ENCODE results near the gene TAF5.
"Not testable (repeated sequence)": the region's sequence is repeated elsewhere in the genome, so short reads cannot be mapped to it uniquely, and the experiment has no call there.

TAF5 gene

DNA sequence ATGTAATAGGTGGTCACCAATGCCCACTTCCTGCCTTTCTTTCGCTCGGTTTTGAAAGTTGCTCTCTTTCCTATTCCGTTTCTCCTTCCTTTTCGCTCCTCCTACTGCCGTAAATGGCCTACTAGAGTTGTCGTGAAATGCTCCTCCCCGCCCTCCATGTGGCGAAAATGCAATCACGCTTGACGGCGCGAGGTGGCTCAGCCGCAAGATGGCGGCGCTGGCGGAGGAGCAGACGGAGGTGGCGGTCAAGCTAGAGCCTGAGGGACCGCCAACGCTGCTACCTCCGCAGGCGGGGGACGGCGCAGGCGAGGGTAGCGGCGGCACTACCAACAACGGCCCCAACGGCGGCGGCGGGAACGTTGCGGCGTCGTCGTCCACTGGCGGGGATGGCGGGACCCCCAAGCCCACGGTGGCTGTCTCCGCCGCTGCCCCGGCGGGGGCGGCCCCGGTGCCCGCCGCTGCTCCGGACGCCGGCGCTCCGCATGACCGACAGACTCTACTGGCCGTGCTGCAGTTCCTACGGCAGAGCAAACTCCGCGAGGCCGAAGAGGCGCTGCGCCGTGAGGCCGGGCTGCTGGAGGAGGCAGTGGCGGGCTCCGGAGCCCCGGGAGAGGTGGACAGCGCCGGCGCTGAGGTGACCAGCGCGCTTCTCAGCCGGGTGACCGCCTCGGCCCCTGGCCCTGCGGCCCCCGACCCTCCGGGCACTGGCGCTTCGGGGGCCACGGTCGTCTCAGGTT, at the start of gene TAF5:
Gene TAF5 (plus strand): TSS at position 195 of the 737 bp plus-strand sequence. CDS start 14 bp downstream, at position 209.
- peak; percentile 96 for DNase-seq (ENCODE audit: low spot score)

DNA sequence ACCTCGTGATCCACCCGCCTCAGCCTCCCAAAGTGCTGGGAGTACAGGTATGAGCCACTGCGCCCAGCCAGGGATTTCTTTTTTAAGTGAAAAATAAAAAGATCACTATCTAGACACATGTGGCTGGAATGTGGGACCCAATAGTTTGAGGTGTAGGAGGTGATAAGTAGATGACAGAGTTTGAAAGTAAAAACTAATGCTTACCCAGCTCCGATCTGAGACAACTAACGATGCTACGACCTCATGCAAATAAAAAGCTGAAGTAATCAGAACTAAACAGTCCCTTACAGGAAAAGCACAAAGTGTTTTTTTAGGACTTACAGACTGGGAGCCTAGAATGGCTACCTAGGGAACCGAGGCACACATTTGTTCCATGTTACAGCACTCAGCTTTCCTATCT, 39.9 kb upstream of the TAF5 start:
- peak; percentile 11 for DNase-seq (ENCODE audit: low spot score)

DNA sequence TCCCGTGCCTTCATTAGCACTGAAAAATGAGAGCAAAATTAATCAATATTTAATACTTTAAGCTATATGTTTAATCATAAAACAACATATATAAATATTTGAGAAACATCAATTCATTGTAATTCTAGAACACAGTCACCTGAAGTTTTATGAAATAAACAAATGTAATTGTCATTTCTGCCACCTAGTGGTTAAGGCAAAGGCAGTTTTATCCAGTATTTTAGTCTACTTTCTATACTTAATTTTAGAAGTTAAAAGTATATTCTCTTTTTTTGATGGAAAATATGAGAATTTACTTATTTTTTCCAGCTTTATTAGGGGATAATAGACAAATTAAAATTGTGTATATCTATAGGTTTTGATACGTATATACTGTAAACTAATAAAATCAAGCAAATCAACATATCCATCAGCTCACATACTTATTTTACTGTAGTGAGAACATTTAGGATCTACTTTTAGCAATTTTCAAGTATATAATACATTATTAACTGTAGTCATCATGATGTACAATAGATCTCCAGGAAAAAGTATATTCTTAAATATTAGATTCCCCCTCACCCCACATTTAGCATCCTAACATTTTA, 33.7 kb upstream of the TAF5 start:
- DNase-seq (ENCODE audit: low spot score) = peak; percentile 24

DNA sequence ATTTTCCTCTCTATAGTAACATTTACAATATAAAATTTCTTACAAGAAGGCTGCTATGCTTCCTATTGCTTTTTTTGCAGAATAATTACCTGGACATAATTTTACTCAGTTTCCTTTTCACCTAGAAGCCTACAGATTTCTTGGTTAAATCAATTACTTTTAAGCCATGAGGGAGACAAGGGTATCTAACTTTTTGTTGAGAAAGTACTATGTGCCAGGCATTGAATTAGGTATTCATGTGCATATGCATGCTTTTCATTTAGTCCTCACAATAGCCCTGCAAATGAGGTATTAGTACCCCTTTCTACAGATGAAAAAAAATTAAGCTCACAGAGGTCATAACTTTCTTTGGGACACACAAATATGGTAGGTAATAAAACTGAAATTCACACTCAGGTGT, 33.2 kb upstream of the TAF5 start:
- no peak for DNase-seq (ENCODE audit: low spot score)

DNA sequence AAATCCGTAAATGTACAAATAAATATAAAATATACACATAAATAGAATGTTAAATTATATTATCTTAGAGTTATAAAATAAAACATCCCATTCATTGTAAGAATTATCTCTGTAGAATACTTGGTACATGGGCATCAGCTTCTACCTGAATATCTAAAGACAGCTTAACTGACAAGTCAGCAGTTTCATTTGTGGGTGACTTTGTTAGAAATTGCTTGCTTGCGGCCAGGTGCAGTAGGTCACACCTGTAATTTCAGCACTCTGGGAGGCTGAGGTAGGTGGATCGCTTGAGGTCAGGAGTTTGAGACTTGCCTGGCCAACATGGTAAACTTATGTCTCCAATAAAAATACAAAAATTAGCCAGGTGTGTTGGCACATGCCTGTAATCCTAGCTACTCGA, 31.4 kb upstream of the TAF5 start:
- no peak for DNase-seq (ENCODE audit: low spot score)

DNA sequence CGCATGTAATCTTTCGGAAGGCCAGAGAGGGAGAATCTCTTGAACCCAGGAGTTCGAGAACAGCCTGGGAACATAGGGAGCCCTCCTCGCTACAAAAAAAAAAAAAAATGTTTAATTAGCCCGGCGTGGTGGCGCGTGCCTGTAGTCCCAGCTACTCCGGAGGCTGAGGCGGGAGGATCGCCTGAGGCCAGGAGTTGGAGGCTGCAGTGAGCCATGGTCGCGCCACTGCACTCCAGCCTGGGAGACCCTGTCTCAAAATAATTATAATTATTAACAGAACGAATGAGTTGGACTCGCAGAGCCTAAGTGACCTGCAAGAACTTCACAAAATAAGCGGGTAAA, 17.6 kb upstream of the TAF5 start:
- no peak for DNase-seq (ENCODE audit: low spot score)

DNA sequence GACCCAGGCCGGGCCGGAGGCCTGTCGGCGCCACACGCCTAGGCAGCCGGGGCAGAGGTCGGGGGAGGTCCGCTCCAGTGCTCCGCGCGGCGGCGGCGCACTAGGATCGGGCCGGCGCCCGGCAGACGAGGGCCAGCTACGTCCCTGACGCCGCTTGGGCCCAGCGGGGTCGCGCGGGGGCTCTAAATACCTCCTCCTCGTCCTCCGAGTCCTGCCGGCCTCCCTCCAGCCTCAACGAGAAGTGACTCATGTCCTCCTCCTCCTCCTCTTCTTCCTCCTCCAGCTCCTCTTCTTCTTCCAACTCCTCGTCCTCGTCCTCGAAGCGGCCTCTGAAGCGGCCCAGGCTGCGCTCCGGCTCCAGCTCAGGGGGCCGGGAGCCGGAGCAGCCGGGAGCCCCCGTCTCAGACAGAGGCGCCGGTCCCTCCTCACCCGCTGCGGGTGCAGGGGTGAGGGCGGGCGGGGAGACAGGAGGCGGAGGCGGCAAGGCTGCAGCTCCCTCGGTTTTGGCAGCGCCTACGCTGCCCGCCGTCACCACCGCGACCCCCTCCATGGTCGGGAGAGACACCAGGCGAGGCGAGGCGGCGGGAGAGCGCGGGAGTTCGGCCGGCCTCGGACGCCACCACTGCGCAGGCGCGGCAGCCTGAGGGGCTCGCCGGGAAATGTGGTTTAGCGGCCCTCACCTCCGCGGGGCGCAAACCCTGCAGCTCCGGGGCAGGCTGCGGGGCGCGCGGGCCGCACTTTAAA, 17.1 kb upstream of the TAF5 start, which contains the start of gene PCGF6:
Gene PCGF6 (minus strand): TSS at position 624 of the 744 bp plus-strand sequence. CDS start 74 bp downstream, at position 550.
- DNase-seq (ENCODE audit: low spot score) = peak; percentile 83

DNA sequence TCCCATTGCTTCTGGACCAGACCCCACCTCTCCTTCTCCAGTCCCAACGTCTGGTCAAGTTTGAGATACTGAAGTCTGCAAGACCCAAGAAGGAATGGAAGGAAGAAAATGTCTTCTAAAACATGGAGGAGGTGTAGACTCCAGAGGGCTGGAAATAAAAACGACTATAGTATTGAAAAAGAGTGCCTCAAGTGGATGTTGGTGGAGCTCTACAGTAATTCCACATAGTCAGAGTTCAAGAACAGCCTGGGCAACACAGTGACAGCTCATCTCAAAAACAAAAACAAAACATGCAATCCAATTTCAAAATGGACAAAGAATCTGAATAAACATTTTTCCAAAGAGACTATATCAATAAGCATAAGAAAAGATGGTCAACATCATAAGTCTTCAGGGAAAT, 14.5 kb upstream of the TAF5 start:
- no peak for DNase-seq (ENCODE audit: low spot score)

DNA sequence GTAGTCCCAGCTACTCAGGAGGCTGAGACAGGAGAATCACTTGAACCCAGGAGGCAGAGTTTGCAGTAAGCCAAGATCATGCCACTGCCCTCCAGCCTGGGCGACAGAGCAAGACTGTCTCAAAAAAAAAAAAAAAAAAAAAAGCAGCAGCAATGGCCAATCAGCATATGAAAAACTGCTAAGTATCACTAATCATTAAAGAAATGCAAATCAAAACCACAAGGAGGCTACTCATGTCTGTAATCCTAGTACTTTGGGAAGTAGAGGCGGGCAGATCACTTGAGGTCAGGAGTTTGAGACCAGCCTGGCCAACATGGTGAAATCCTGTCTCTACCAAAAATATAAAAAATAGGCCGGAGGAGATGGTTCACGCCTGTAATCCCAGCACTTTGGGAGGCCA, 13.2 kb upstream of the TAF5 start:
- not testable (repeated sequence) for DNase-seq (ENCODE audit: low spot score)

DNA sequence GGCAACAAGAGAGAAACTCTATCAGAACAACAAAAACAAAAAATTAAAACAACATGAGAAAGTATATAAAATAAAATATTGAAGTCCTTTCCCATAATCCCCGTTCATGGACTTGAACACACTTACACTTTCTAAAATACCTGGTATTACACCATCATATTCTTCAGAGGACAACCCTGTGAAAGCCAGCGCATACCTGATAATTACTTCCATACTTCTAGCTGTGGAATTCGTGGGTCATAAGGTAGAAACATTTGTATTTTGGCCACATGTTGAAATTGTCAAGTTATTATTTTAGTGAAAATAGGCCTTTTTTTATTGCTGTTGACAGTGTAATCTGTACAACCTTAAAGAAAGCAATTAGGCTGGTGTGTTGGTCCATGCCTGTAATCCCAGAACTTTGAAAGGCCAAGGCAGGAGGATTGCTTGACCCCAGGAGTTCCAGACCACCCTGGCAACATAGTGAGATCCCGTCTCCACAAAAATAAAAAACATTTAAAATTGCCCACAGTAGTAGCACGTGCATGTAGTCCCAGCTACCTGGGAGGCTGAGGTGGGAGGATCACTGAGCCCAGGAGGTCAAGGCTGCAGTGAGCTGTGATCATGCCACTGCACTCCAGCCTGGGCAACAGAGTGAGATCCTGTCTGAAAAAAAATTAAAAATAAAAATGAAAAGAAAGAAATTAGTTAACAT, 11.7 kb upstream of the TAF5 start:
- DNase-seq (ENCODE audit: low spot score) = no peak

DNA sequence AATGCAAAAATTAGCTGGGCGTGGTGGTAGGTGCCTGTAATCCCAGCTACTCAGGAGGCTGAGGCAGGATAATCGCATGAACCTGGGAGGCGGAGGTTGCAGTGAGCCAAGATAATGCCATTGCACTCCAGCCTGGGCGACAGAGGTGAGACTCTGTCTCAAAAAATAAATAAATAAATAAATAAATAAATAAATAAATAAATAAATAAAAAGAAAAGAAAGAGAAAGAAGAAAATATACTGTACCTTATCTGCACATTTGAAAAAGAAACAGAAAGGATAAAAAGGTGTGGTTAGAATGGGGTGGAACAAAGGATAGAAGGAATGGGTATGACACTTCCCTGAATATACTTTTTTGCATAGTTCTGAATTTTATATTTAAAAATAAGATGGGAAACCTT, 8.3 kb upstream of the TAF5 start:
- DNase-seq (ENCODE audit: low spot score) = not testable (repeated sequence)

DNA sequence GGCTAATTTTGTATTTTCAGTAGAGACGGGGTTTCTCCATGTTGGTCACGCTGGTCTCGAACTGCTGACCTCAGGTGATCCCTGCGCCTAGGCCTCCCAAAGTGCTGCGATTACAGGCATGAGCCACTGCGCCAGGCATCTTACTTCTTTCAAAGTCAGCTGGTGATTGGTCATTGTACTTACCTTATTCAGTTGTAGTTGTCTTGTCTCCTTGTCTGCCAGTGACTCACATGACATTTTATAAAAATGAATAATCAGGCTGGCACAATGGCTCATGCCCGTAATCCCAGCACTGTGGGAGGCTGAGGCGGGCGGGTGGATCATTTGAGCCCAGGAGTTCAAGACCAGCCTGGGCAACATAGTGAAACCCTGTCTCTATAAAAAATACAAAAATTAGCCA, 7.0 kb upstream of the TAF5 start:
- not testable (repeated sequence) for DNase-seq (ENCODE audit: low spot score)

DNA sequence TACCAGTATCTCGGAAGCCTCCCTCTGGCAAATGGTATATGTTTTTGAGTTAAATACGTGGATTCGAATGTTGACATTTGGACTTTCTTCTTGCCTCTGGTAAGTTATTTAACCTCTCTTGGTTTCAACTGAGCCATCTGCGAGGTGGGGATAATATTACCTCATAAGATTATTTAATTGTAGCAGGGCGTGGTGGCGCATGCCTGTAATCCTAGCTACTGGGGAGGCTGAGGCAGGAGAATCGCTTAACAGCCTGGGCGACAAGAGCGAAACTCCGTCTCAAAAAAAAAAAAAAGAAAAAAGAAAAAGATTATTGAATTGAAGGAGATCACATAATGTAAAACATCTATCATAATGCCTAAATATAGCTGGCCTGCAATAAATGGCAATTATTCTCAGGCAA, 396 bp upstream of the TAF5 start:
- no peak for DNase-seq (ENCODE audit: low spot score)

DNA sequence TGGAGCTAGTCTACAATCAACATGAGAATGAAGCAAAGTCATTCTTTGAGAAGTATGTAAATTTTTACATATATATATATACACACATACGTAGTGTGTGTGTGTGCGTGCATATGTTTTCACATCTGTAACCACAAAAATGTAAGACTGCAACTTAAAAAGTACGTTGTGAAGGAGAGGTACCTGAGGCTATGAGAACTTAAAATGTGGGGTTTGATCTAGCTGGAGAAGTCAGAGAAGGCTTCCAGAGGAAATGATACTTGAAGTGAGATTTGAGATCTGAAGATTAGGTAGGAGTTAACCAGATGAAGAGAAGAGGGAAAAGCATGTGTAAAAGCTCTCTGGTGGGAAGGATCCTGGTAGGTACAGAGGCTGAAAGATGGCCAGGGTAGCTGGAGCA, 5.8 kb downstream of the TAF5 start:
- DNase-seq (ENCODE audit: low spot score) = no peak

DNA sequence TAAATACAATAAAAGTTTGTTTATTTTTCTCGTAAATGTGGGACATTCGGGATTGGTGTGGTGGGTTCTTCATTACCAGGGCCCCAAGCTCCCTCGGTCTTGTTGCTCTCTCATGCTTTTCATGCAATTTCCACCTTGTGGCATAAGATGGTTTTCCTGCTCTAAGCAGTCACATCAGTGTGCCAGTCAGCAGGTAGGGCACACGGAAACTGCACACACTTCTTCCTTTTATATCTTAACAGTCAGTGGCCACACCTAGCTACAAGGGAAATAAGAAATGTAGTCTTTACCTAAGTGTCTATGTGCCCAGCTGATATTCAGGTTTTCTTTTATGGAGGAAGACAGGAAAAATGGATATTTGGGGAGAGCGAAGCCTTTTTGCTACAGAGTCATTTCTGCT, 6.5 kb downstream of the TAF5 start:
- no peak for DNase-seq (ENCODE audit: low spot score)

DNA sequence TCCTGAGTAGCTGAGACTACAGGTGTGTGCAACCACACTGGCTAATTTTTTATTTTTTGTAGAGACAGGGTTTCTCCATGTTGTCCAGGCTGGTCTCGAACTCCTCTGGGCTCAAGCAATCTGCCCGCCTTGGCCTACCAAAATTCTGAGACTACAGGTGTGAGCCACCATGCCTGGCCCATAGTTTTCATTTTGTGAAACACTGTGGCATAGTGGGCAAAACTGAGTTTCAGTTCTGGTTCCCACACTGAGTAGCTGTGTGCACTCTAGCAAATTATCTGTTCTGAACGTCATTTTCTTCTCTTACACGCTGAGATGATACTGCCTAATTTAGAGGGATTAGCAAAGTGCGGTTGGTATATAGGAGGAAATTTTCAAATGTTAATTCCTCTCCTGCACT, 15.0 kb downstream of the TAF5 start:
- no peak for DNase-seq (ENCODE audit: low spot score)

DNA sequence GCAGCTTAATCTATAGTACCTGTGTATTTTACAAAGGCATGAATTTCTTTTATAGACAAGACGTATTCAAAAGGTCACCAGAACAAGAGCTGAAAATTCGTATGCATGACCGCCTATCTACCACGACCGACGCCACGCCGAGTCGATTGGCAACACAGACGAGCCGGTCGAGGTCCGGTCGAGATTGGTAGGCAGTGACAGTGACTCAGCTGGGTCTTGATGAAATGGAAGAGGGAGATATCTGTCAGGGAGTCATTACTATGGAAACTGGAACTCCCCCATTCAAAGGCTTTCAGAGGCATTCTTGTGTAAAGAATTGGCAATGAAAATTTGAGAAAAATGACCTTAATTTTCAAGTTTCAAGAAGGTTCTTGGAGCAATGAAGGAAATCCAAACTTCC, 26.4 kb downstream of the TAF5 start:
- DNase-seq (ENCODE audit: low spot score) = no peak

DNA sequence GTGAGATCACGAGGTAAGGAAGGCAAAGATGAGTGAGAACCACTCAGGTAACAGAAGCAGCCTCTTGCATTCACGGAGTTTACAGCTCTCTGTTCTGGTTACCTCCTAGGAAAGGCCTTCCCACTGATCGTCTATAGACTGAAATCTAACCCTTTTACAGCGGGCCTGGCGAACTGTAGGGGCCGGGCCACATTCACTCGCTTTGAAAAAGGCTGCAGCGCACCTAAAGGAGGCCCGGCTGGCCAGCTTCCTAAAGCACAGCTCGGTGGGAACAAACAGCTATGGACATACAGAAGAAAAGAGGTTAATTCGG, 27.9 kb downstream of the TAF5 start:
- no peak for DNase-seq (ENCODE audit: low spot score)

DNA sequence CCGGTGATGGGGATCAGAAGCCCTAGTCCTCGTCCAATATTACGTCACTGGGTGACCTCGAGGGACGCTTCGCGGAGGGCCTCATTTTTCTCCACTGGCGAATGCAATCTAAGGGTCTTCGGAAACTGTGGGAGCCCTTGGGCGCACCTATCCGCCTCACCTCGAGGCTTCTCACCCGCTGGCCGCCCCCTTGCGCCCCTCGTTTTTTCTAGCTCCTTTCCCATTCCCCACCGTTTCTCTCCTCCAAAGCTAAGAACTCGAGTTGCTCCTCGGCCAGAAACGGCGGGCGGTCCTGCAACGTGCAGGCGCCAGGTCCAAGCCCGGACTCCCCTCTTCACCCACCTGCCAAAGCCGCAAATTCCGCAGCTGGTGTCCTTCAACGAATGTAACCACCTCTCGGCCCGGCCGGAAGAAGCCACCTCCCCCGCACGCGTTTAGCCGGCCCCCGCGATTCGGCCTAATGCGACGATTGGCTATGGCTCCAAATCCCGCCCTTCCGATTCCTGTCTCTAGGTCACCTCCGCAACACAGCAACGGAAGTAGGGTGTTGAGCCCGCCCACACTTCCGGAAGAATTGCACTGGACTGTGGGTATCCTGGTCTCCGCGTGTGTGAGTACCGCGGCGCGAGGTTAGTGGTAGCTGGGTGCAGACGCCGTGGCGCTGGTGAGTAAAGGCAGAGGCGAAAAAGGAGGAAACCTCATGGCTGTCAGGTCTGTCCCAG, 28.5 kb downstream of the TAF5 start, which contains the start of the genes ATP5MK and PDCD11:
Gene ATP5MK (minus strand): TSS at position 409 of the 722 bp plus-strand sequence. CDS start 4,018 bp downstream, outside the sequence.
Gene PDCD11 (plus strand): TSS at position 560 of the 722 bp plus-strand sequence. CDS start 1,801 bp downstream, outside the sequence.
- DNase-seq (ENCODE audit: low spot score) = peak; percentile 99

DNA sequence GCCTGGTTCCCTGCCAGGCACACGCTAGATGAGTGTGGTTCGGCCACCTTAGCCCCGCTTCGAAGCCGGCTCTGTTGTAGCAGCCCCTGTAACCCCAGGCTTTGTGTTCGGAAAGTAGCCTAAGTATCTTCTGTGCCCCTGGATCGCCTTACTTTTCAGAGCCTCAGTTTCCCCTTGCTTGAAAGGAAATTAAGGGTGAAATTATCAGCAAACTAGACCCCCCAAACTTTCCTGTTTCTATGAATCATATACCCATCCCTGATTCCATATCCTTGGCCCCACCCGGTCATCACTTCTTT, 29.0 kb downstream of the TAF5 start:
- no peak for DNase-seq (ENCODE audit: low spot score)

DNA sequence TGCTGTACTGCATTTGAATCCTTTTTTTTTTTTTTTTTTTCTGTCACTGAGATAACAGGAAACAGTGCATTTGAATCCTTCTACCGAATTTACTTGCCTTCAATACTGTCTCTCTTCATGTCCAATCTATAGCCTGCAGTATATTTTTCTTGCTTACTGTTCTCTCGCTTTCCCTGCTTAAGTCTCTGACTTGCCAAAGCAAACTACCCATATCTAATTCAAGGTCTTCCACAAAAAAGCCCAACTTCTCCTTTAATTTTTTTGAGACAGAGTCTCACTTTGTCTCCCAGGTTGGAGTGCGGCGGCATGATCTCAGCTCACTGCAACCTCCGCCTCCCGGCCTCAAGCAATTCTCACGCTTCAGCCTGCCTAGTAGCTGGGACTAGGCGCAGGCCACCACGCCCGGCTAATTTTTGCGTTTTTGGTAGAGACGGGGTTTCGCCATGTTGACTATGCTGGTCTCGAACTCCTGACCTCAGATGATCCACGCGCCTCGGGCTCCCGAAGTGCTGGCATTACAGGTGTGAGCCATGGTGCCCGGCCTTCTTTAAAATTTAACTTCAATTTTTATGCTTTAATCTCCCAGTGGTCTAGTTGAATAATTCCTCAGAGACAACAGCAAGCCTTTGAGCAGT, 29.5 kb downstream of the TAF5 start:
- DNase-seq (ENCODE audit: low spot score) = no peak

DNA sequence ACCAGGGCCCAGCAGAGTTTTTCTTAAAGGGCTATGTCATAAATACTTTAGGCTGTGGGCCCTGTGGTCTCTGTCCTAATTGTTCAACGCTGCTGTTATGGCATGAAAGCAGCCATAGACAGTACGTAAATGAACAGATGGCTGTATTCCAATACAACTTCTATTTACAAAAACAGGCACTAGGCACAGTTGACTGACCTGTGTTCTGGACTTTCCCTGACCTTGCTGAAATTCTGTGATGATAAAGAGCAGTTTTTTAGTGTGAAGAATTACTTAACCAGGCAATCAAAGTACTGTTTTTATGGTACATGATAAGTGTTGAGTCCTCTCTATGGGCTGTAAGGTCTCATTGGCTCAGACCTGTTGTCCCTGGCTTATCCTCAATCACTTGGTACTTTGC, 45.8 kb downstream of the TAF5 start:
- DNase-seq (ENCODE audit: low spot score) = no peak

Data from activated CD4-positive, alpha-beta T cell treated with anti-CD3 and anti-CD28 coated beads, Interleukin-2, Interleukin-4, amounts not matched to agents 100 ng/mL and 50 ng/mL, durations not matched to agents 16 hours and 8 hours (primary cell).